ENCODE data around the gene SGIP1.

Gene SGIP1

GRCh38 chr1:66599899-66600737 lies 66.2 kb downstream of the SGIP1 start:
- in situ Hi-C loops (cut with HindIII; ENCODE audit: low sequenced_read_pairs): no loop called here

GRCh38 chr1:66605419-66605997 lies 71.6 kb downstream of the SGIP1 start:
- in situ Hi-C loops (cut with HindIII; ENCODE audit: low sequenced_read_pairs): no loop called here

- in situ Hi-C loops (cut with HindIII; ENCODE audit: low sequenced_read_pairs): no loop called here
Observed at GRCh38 chr1:66606362-66607065, 72.6 kb downstream of the SGIP1 start.

DNA sequence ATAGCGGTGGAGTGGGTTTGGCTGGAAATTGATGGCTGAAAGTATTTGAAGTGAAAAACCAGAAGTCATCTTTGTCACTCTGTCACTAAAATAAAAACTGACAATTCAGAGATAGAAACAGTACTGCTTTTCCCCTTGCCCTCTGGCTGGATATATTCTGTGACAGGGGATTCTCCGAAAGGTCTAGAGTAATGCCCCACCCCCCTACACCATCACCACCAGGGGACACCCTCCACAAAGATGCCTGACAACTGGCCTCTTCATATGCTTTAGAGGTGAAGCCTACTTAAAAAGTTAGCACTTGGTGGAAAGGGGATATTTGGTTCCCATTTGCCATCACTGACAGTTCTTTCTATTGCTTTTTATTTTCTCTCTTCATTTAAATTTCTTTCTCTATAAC lies 73.5 kb downstream of the SGIP1 start:
- in situ Hi-C loops (cut with HindIII; ENCODE audit: low sequenced_read_pairs): no loop called here

DNA sequence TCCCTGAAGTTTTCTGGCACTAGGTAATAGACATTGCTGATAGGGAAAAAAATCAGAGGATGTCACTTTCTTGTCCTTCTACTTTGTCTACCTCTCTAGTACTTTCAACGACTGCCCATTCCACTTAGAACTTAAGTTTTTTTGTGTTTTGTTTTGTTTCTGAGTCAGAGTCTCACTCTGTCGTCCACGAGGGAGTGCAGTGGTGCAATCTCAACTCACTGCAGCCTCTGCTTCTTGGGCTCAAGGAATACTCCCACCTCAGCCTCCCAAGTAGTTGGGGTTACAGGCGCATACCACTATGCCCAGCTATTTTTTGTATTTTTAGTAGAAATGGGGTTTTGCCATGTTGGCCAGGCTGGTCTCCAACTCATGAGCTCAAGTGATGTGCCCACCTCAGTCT lies 79.2 kb downstream of the SGIP1 start:
- in situ Hi-C loops (cut with HindIII; ENCODE audit: low sequenced_read_pairs): no loop called here

DNA sequence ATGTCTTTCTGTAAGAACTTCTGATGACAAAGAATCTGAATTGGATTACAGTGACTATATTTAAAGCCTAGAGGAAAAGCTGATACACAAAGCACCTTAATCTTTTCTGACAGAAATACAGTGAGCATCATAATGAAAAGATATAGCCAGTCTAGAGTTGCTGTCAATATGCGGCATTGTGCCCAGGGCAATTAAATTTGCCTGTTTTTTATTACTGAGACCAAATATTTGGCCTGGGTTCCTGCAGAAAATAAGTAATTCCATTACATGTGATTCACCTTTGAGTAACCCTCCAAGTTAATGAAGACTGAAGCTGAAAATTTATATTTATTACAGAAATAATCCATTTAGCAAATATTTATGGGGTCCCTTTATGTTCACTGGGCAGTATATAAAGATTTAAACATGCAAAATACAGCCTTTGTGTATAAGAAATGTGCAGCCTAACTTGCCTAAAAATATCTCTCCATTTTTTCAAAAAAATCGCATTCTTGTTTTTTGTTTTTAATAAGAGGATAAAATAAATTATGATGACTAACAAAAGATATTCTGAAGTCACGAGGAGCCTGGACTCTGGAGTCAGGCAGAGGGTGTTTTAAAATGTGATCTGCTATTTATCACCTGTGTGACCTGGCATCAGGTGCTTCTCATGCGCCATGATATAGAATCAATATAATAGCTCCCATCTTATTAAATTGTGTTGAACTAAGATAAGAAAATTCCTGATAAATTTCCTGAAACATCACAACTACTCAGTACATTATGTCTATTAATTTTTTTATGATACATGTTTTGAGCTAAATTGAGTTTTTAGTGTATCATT lies 83.6 kb downstream of the SGIP1 start:
- in situ Hi-C loops (cut with HindIII; ENCODE audit: low sequenced_read_pairs): no loop called here

DNA sequence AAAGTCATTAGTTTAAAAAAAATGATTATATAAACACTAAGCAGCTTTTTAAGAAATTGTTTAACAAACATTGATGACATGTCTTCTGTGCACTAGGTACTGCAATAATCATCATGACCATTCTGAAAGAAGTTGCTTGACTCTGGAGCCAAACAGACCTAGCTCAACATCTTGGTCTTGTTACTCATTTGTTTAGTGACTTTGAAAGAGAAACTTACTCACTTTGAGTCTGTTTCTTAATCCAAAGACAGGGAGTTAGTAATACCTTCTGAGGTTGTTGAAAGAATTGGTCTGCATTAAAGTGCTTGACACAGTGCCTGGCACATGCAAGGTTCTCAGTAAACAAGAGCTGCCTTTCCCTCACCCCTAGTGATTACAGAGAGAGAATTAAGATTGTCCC lies 84.4 kb downstream of the SGIP1 start:
- in situ Hi-C loops (cut with HindIII; ENCODE audit: low sequenced_read_pairs): no loop called here

- in situ Hi-C loops (cut with HindIII; ENCODE audit: low sequenced_read_pairs): no loop called here
Observed at GRCh38 chr1:66623812-66624211, 89.9 kb downstream of the SGIP1 start.

DNA sequence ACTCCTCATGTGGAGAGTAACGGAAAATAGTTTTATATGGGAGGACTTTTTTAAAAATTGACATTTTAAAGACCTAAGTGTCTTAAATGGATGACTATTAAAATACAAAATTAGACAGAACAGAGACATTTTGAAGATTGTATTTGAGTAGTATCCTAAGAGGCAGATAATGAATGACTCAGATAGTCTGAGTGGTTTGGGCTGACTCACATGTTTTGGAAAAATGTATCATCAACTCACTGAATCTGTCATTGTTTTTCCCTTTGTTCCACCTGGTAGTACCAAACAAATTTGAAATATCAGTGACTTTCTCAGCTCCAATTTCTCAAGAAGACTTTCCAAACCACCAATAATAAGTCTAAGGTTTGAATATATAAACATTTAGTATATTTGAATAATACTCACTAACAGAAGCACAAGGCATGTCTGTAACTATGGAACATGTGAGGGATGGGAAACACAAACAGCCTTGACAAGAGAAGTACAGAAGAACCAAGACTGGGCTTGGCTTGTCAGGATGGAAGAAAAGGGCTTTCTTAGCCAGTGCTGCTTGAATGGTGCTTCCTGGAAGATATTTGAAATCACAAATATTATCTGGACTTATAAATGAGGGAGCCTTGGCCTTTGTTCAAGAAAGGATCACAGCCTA lies 90.6 kb downstream of the SGIP1 start:
- in situ Hi-C loops (cut with HindIII; ENCODE audit: low sequenced_read_pairs): no loop called here

GRCh38 chr1:66626261-66626660 lies 92.3 kb downstream of the SGIP1 start:
- in situ Hi-C loops (cut with HindIII; ENCODE audit: low sequenced_read_pairs): no loop called here

- in situ Hi-C loops (cut with HindIII; ENCODE audit: low sequenced_read_pairs): no loop called here
Observed at GRCh38 chr1:66628926-66629325, 95.0 kb downstream of the SGIP1 start.

- in situ Hi-C loops (cut with HindIII; ENCODE audit: low sequenced_read_pairs): loop anchor here (5.0 kb wide), 1 partner anchor 56 kb away; no protein-coding TSS in a partner anchor
Observed at GRCh38 chr1:66633159-66633558, 99.2 kb downstream of the SGIP1 start.

- in situ Hi-C loops (cut with HindIII; ENCODE audit: low sequenced_read_pairs): no loop called here
Observed at GRCh38 chr1:66637146-66637545, 103.2 kb downstream of the SGIP1 start.

- in situ Hi-C loops (cut with HindIII; ENCODE audit: low sequenced_read_pairs): no loop called here
Observed at GRCh38 chr1:66641891-66642473, 108.0 kb downstream of the SGIP1 start.

- in situ Hi-C loops (cut with HindIII; ENCODE audit: low sequenced_read_pairs): no loop called here
Observed at GRCh38 chr1:66642992-66643391, 109.0 kb downstream of the SGIP1 start.

GRCh38 chr1:66644331-66644730 lies 110.4 kb downstream of the SGIP1 start:
- in situ Hi-C loops (cut with HindIII; ENCODE audit: low sequenced_read_pairs): no loop called here

DNA sequence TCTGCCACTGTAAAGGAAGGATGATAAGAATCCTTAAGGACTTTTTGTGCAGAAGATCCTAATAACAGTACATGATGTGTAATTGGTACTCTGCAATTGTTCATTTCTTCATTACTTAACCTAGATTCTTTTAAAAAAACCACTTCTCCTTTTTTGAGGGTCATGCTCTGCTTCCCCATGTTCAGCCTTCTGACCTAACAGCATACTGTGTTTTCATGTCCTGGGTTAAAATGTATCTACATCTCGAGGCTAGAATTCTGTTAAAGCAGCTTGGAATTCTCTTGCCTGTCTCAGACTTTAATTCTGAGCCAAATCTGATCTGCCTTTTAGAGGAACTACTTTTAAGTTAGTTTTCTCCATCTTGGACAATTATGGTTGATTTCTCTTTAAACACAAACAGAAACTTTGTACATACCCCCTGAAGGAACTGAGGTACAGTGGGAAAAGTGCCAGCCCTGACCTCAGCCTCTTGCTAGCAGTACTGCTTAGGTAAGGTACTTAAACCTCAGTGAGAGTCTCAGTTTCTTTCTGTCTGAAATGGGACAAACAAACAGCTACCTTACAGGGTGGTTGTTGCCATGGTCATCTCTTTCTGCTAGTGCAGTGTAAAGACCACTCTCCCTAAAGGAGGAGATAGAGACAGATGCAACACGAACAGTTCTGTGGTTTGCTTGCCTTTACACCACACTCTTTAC lies 115.1 kb downstream of the SGIP1 start:
- in situ Hi-C loops (cut with HindIII; ENCODE audit: low sequenced_read_pairs): no loop called here

GRCh38 chr1:66652556-66652955 lies 118.6 kb downstream of the SGIP1 start:
- in situ Hi-C loops (cut with HindIII; ENCODE audit: low sequenced_read_pairs): no loop called here

- in situ Hi-C loops (cut with HindIII; ENCODE audit: low sequenced_read_pairs): no loop called here
Observed at GRCh38 chr1:66654643-66655042, 120.7 kb downstream of the SGIP1 start.

GRCh38 chr1:66671455-66671854 lies 137.5 kb downstream of the SGIP1 start:
- in situ Hi-C loops (cut with HindIII; ENCODE audit: low sequenced_read_pairs): no loop called here

All from endothelial cell of hepatic sinusoid (primary cell).